Colonic mucosa (tissue), 4 donors: ENCODE data around the gene CD37. TPM values are rescaled to one million over a fixed set of nuclear protein-coding genes. Genes with fewer than 3 reads are reported as not detected.

ENCODE experiments used
- DNase-seq: peaks from one replicate; pipeline ENCODE4 v3.0.0-alpha.2; 2020
- H3K27ac ChIP-seq: fragments of 200-600 bp; one replicate; pipeline ENCODE4 v1.8.0; 2021
- H3K27me3 ChIP-seq: fragments of 200-600 bp; one replicate; pipeline ENCODE4 v1.8.0; 2021
- H3K36me3 ChIP-seq: fragments of 200-600 bp; one replicate; pipeline ENCODE4 v1.8.0; 2021
- H3K4me1 ChIP-seq: fragments of 200-600 bp; one replicate; pipeline ENCODE4 v1.8.0; 2021; ENCODE audit warnings: mild to moderate bottlenecking
- H3K4me3 ChIP-seq: fragments of 200-600 bp; one replicate; pipeline ENCODE4 v1.8.0; 2021
- H3K9ac ChIP-seq, 2 donors: one replicate each; pipeline ENCODE4 v1.7.0; 2013; ENCODE audit warnings: control low read depth in 2 of 2, low read depth in 2 of 2, low read length in 2 of 2
- H3K9me3 ChIP-seq: fragments of 200-600 bp; one replicate; pipeline ENCODE4 v1.8.0; 2021
- CTCF ChIP-seq: fragments of 200-600 bp; IDR thresholded peaks from one replicate; pipeline ENCODE4 v1.8.0; 2022; ENCODE audit warnings: antibody characterized with exemption, mild to moderate bottlenecking
- intact Hi-C: fragments of 100-400 bp; cut with DNase I; formaldehyde crosslinking; loops from one replicate; pipeline ENCODE4 v1.14.1; 2022
- total RNA-seq, 2 donors: library from RNA; stranded (reverse); fragmentation: NEBNext Ultra II Directional in 1 of 2; extraction: Animal tissue kit (Norgen Biotek cat#: 25700) in 1 of 2; gene quantifications; one replicate each; pipeline ENCODE4 v1.2.1, GENCODE V29; 2021
- donor health status: healthy.
- donor health status: DM: no; HTN: no; CAD: no.
- donor health status: DM: no; HTN: no; CAD: no.

CD37 gene
- total RNA-seq, 2 donors from 2014 or later: 7.4 to 8.6 TPM

GRCh38 chr19:49374665-49375434 lies 39.6 kb downstream of the CD37 start:
- H3K4me1 ChIP-seq: no peaks in the 10 kb centered on the region
- H3K9me3 ChIP-seq: no peaks in the 10 kb centered on the region
- no peaks in the 10 kb centered on the region for H3K36me3 ChIP-seq
- DNase-seq: no peak
- H3K27ac ChIP-seq: no peak overlapping the region
- TF ChIP-seq CTCF: no peak
- no peak overlapping the region for H3K4me3 ChIP-seq
- no peaks in the 10 kb centered on the region for H3K27me3 ChIP-seq
- intact Hi-C loops: no loop called here
- no peak overlapping the region for H3K9ac ChIP-seq

DNA sequence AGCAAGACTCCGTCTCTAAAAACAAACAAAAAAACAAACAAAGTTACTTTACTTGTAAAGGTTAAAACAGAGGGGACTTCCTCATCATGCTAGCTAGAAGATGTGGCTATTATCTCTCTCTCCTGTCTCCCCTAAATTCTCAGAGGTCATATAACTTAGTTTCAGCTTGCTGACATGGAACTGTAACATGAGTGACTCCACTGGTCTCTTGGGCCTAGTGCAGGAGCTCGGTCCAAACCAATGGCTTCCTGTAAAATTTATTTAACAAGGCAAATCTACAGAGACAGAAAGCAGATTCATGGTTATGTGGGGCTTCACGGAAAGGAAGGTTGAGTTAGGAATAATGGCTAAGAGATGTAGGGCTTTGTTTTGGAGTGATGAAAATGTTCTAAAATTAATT lies 43.3 kb downstream of the CD37 start:
- Histone ChIP-seq H3K9me3 (no peaks in the 10 kb centered on the region), H3K27ac (no peak overlapping the region), H3K36me3 (no peaks in the 10 kb centered on the region), H3K27me3 (no peaks in the 10 kb centered on the region), H3K4me3 (no peak overlapping the region), H3K9ac (no peak overlapping the region), H3K4me1 (no peaks in the 10 kb centered on the region)
- TF ChIP-seq CTCF: no peak
- no peak for DNase-seq
- intact Hi-C loops: no loop called here

DNA sequence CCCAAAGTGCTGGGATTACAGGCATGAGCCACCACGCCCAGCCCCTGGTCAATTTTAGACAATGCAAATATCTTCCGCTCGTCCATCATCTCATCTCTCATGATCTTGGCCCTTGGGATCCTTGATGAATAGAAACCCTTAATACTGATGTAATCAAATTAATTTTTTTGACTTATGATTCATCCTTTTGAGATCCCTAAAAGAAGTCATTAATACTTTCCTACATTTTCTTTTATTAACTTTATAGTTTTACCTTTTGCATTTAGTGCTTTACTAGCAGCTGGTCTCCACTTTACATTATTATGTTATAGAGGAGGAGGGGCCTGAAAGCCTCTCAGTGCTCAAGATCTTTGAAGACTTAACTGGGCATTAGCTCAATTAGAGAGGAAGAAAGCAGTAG lies 45.2 kb downstream of the CD37 start:
- no peak for TF ChIP-seq CTCF
- intact Hi-C loops: no loop called here
- Histone ChIP-seq H3K9ac (no peak overlapping the region), H3K9me3 (no peaks in the 10 kb centered on the region), H3K4me3 (no peak overlapping the region), H3K27me3 (no peaks in the 10 kb centered on the region), H3K36me3 (no peaks in the 10 kb centered on the region), H3K27ac (no peak overlapping the region), H3K4me1 (no peaks in the 10 kb centered on the region)
- DNase-seq: no peak

GRCh38 chr19:49382639-49383038 lies 47.4 kb downstream of the CD37 start:
- H3K36me3 ChIP-seq: no peaks in the 10 kb centered on the region
- H3K9ac ChIP-seq: no peak overlapping the region
- no peaks in the 10 kb centered on the region for H3K4me1 ChIP-seq
- intact Hi-C loops: no loop called here
- no peaks in the 10 kb centered on the region for H3K27me3 ChIP-seq
- no peaks in the 10 kb centered on the region for H3K9me3 ChIP-seq
- H3K27ac ChIP-seq: no peak overlapping the region
- no peak for TF ChIP-seq CTCF
- no peak for DNase-seq
- no peak overlapping the region for H3K4me3 ChIP-seq

- Histone ChIP-seq H3K27ac (no peak overlapping the region), H3K36me3 (no peaks in the 10 kb centered on the region), H3K4me1 (no peaks in the 10 kb centered on the region), H3K9me3 (no peaks in the 10 kb centered on the region), H3K4me3 (no peak overlapping the region), H3K9ac (no peak overlapping the region), H3K27me3 (no peaks in the 10 kb centered on the region)
- intact Hi-C loops: no loop called here
- no peak for DNase-seq
- no peak for TF ChIP-seq CTCF
Measured at GRCh38 chr19:49383599-49383998, 48.4 kb downstream of the CD37 start.
